GM23338 (cell line): ENCODE measurements around the gene SNX4. TPM values are rescaled to one million over a fixed set of nuclear protein-coding genes. Genes with fewer than 3 reads are reported as not detected.

Experiments used
- ATAC-seq: fragments of 200-7000 bp; cut with Tn5 transposase; 3 replicates; pipeline ENCODE4 v1.9.1; 2020
- DNase-seq: peaks from one replicate; pipeline ENCODE4 v3.0.0-alpha.2; 2015; ENCODE audit warnings: low spot score
- H2AFZ ChIP-seq: fragments of 200-600 bp; sonication (generic); 2 replicates; pipeline ENCODE4 v1.8.0; 2016; ENCODE audit warnings: antibody characterized with exemption, mild to moderate bottlenecking, moderate library complexity
- H3F3A ChIP-seq: fragments of 200-600 bp; sonication (generic); replicated peaks from 2 replicates; pipeline ENCODE4 v1.8.0; 2017; ENCODE audit warnings: antibody characterized with exemption, mixed run types, low read depth
- H3K27ac ChIP-seq: fragments of 200-600 bp; sonication (generic); 2 replicates; pipeline ENCODE4 v1.6.1; 2016; ENCODE audit warnings: low read depth
- H3K27me3 ChIP-seq: fragments of 200-600 bp; sonication (generic); 2 replicates; pipeline ENCODE4 v1.8.0; 2016; ENCODE audit warnings: mild to moderate bottlenecking, mixed run types, moderate library complexity; ENCODE audit not compliant: insufficient read depth
- H3K36me3 ChIP-seq: fragments of 200-600 bp; sonication (generic); 2 replicates; pipeline ENCODE4 v1.8.0; 2016; ENCODE audit warnings: mild to moderate bottlenecking; ENCODE audit not compliant: insufficient read depth
- H3K4me1 ChIP-seq: fragments of 200-600 bp; sonication (generic); 2 replicates; pipeline ENCODE4 v1.8.0; 2016; ENCODE audit warnings: mild to moderate bottlenecking, moderate library complexity; ENCODE audit not compliant: insufficient read depth
- H3K4me2 ChIP-seq: fragments of 200-600 bp; sonication (generic); 2 replicates; pipeline ENCODE4 v1.7.1; 2017; ENCODE audit warnings: mixed run types
- H3K4me3 ChIP-seq: fragments of 200-600 bp; sonication (generic); 2 replicates; pipeline ENCODE4 v1.6.1; 2016; ENCODE audit warnings: mixed run types
- H3K79me2 ChIP-seq: fragments of 200-600 bp; sonication (generic); replicated peaks from 2 replicates; pipeline ENCODE4 v1.8.0; 2017; ENCODE audit warnings: mild to moderate bottlenecking; ENCODE audit not compliant: insufficient read depth
- H3K9me2 ChIP-seq: fragments of 200-600 bp; sonication (generic); 2 replicates; pipeline ENCODE4 v1.8.0; 2017; ENCODE audit not compliant: insufficient read depth
- H4K20me1 ChIP-seq: fragments of 200-600 bp; sonication (generic); replicated peaks from 2 replicates; pipeline ENCODE4 v1.8.0; 2017; ENCODE audit warnings: mild to moderate bottlenecking; ENCODE audit not compliant: insufficient read depth
- H3K27ac Mint-ChIP-seq: 2 replicates; pipeline ENCODE4 v1.8.0; 2020; ENCODE audit warnings: inconsistent platforms, mild to moderate bottlenecking, moderate library complexity, mixed read lengths
- H3K27me3 Mint-ChIP-seq: 3 replicates; pipeline ENCODE4 v1.8.0; 2022; ENCODE audit warnings: low read depth, mild to moderate bottlenecking, moderate library complexity, mixed read lengths, inconsistent platforms; ENCODE audit not compliant: insufficient read depth, poor library complexity
- H3K36me3 Mint-ChIP-seq: 3 replicates; pipeline ENCODE4 v1.8.0; 2021; ENCODE audit warnings: low read depth, mild to moderate bottlenecking, inconsistent platforms, moderate library complexity, mixed read lengths
- H3K4me1 Mint-ChIP-seq: 3 replicates; pipeline ENCODE4 v1.8.0; 2020; ENCODE audit warnings: mild to moderate bottlenecking, inconsistent platforms, mixed read lengths
- H3K4me3 Mint-ChIP-seq: 3 replicates; pipeline ENCODE4 v1.8.0; 2021; ENCODE audit warnings: moderate library complexity, mild to moderate bottlenecking, inconsistent platforms, mixed read lengths
- H3K9me3 Mint-ChIP-seq: 3 replicates; pipeline ENCODE4 v1.8.0; 2020; ENCODE audit warnings: moderate library complexity, mild to moderate bottlenecking, inconsistent platforms, mixed read lengths
- EZH2 ChIP-seq: fragments of 200-600 bp; sonication (generic); IDR thresholded peaks from one replicate; pipeline ENCODE4 v1.8.0; 2017; ENCODE audit warnings: antibody characterized with exemption, mild to moderate bottlenecking, low read depth; ENCODE audit not compliant: unreplicated experiment
- EZH2phosphoT487 ChIP-seq: fragments of 200-600 bp; sonication (generic); IDR thresholded peaks from one replicate; pipeline ENCODE4 v1.8.1; 2018; ENCODE audit warnings: antibody characterized with exemption; ENCODE audit not compliant: unreplicated experiment
- JUNB ChIP-seq: IDR thresholded peaks from one replicate; pipeline ENCODE4 v1.6.1; 2016; ENCODE audit warnings: antibody characterized with exemption; ENCODE audit not compliant: unreplicated experiment
- NANOG ChIP-seq: IDR thresholded peaks from 2 replicates; pipeline ENCODE4 v1.6.1; 2016; ENCODE audit warnings: antibody characterized with exemption, borderline replicate concordance
- STAT1 ChIP-seq: IDR thresholded peaks from one replicate; pipeline ENCODE4 v1.6.1; 2016; ENCODE audit warnings: antibody characterized with exemption; ENCODE audit not compliant: unreplicated experiment
- ZNF114 ChIP-seq: fragments of 250-450 bp; sonication (Bioruptor Pico); IDR thresholded peaks from 2 replicates; pipeline ENCODE4 v1.5.0; 2020; ENCODE audit warnings: mild to moderate bottlenecking, moderate library complexity
- polyA plus RNA-seq: library from polyadenylated mRNA; unstranded; fragments of >200 nt; fragmentation: Nextera tagmentation; extraction: Ambion mirVana; gene quantifications from 2 replicates; pipeline ENCODE4 v1.2.1, GENCODE V29; 2016
- total RNA-seq: library from RNA; depleted of rRNA; stranded (reverse); fragments of >200 nt; shearing (Covaris generic); gene quantifications from 2 replicates; pipeline ENCODE4 v1.2.3, GENCODE V29; 2014
- TF ChIP-seq, protein P1 (sequence below): IDR thresholded peaks from one replicate; pipeline ENCODE4 v1.6.1; 2018; ENCODE audit warnings: antibody characterized with exemption; ENCODE audit not compliant: unreplicated experiment
- TF ChIP-seq, protein P2 (sequence below), 2 experiments: fragments of 200-600 bp in 1 of 2; sonication (generic) in 1 of 2; conservative IDR thresholded peaks; 2 replicates each; pipeline versions ENCODE4 v1.5.1 to v1.6.1; 2016 to 2017; ENCODE audit warnings: antibody characterized with exemption in 2 of 2, low read depth in 2 of 2, mild to moderate bottlenecking in 2 of 2, moderate library complexity in 1 of 2

Gene SNX4
- total and polyA plus RNA-seq, 2 experiments from 2014 or later = 13.0 to 27.8 TPM

- TF ChIP-seq, protein P1, sequence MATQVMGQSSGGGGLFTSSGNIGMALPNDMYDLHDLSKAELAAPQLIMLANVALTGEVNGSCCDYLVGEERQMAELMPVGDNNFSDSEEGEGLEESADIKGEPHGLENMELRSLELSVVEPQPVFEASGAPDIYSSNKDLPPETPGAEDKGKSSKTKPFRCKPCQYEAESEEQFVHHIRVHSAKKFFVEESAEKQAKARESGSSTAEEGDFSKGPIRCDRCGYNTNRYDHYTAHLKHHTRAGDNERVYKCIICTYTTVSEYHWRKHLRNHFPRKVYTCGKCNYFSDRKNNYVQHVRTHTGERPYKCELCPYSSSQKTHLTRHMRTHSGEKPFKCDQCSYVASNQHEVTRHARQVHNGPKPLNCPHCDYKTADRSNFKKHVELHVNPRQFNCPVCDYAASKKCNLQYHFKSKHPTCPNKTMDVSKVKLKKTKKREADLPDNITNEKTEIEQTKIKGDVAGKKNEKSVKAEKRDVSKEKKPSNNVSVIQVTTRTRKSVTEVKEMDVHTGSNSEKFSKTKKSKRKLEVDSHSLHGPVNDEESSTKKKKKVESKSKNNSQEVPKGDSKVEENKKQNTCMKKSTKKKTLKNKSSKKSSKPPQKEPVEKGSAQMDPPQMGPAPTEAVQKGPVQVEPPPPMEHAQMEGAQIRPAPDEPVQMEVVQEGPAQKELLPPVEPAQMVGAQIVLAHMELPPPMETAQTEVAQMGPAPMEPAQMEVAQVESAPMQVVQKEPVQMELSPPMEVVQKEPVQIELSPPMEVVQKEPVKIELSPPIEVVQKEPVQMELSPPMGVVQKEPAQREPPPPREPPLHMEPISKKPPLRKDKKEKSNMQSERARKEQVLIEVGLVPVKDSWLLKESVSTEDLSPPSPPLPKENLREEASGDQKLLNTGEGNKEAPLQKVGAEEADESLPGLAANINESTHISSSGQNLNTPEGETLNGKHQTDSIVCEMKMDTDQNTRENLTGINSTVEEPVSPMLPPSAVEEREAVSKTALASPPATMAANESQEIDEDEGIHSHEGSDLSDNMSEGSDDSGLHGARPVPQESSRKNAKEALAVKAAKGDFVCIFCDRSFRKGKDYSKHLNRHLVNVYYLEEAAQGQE = no peak
- TF ChIP-seq, protein P2, sequence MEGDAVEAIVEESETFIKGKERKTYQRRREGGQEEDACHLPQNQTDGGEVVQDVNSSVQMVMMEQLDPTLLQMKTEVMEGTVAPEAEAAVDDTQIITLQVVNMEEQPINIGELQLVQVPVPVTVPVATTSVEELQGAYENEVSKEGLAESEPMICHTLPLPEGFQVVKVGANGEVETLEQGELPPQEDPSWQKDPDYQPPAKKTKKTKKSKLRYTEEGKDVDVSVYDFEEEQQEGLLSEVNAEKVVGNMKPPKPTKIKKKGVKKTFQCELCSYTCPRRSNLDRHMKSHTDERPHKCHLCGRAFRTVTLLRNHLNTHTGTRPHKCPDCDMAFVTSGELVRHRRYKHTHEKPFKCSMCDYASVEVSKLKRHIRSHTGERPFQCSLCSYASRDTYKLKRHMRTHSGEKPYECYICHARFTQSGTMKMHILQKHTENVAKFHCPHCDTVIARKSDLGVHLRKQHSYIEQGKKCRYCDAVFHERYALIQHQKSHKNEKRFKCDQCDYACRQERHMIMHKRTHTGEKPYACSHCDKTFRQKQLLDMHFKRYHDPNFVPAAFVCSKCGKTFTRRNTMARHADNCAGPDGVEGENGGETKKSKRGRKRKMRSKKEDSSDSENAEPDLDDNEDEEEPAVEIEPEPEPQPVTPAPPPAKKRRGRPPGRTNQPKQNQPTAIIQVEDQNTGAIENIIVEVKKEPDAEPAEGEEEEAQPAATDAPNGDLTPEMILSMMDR (conservative IDR thresholded peaks at IDR 0.05; ENCODE audit: low read depth in 2 of 2) = no peak
Measured at GRCh38 chr3:125402639-125403038, 117.4 kb downstream of the SNX4 start (continued).

DNA sequence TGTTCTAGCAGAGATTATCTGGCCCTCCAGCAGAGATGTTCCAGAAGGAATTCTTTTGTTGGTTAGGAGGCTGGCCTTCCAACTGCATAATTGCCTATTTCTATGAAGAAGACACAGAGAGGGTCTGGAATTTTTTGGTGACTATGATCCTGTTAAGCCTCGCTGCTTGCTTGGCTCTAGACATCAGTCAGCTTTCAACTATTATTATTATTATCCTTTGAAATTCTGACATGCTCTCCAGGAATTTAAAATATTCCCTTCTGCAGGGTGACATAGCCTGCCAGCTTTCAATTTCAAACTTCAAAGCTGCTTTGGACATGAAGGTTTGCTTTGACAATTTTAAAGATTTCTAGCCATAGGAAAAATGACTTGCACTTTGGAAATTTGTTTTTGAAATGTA, 118.6 kb downstream of the SNX4 start:
- peaks cover 3% of the 10 kb centered on the region; the same call in 2 of the 3 replicates for H3K9me3 Mint-ChIP-seq
- Histone ChIP-seq H3K4me1 (peaks cover 6% of the 10 kb centered on the region; the same call in 1 of the 2 replicates), H3K4me2 (no peak overlapping the region), H3K27ac (no peak overlapping the region), H3K36me3 (no peaks in the 10 kb centered on the region), H3F3A (no peaks in the 10 kb centered on the region), H3K9me2 (no peaks in the 10 kb centered on the region), H2AFZ (no peak overlapping the region), H3K27me3 (peaks cover 12% of the 10 kb centered on the region), H3K79me2 (no peaks in the 10 kb centered on the region), H4K20me1 (no peaks in the 10 kb centered on the region; the same call in 1 of the 2 replicates), H3K4me3 (no peak overlapping the region)
- no peaks in the 10 kb centered on the region for H3K36me3 Mint-ChIP-seq
- H3K4me1 Mint-ChIP-seq = peaks cover 6% of the 10 kb centered on the region; the same call in 2 of the 3 replicates
- DNase-seq (no peak), ATAC-seq (no peak)
- H3K4me3 Mint-ChIP-seq = no peak overlapping the region
- TF ChIP-seq, protein P2 (conservative IDR thresholded peaks at IDR 0.05; ENCODE audit: low read depth in 2 of 2) = no peak
- TF ChIP-seq ZNF114 (CRISPR knock-in tag) (no peak), JUNB (no peak), EZH2 (no peak), NANOG (no peak), EZH2phosphoT487 (no peak), STAT1 (no peak)
- TF ChIP-seq, protein P1 = no peak
- no peak overlapping the region for H3K27ac Mint-ChIP-seq
- peaks cover 2% of the 10 kb centered on the region for H3K27me3 Mint-ChIP-seq
